HL-60 (cell line): ENCODE data around the gene ELAVL1.

ENCODE experiments used
- GABPA ChIP-seq: IDR thresholded peaks from 2 replicates; pipeline ENCODE4 v1.6.1; 2012; ENCODE audit warnings: low read depth
- POLR2AphosphoS5 ChIP-seq: IDR thresholded peaks from 2 replicates; pipeline ENCODE4 v1.6.1; 2012; ENCODE audit warnings: low read depth
- REST ChIP-seq: IDR thresholded peaks from 2 replicates; pipeline ENCODE4 v1.6.1; 2012; ENCODE audit warnings: low read depth; ENCODE audit not compliant: insufficient replicate concordance
- SPI1 ChIP-seq: IDR thresholded peaks from 2 replicates; pipeline ENCODE4 v1.6.1; 2012; ENCODE audit warnings: low read depth, mild to moderate bottlenecking, borderline replicate concordance
- TF ChIP-seq, protein P1 (sequence below): IDR thresholded peaks from one replicate; pipeline ENCODE4 v1.5.1; 2011; ENCODE audit warnings: low read length, control low read depth, inconsistent platforms; ENCODE audit not compliant: insufficient read depth

GRCh38 chr19:7988307-7988706 lies 17.1 kb downstream of the ELAVL1 start:
- TF ChIP-seq, protein P1, sequence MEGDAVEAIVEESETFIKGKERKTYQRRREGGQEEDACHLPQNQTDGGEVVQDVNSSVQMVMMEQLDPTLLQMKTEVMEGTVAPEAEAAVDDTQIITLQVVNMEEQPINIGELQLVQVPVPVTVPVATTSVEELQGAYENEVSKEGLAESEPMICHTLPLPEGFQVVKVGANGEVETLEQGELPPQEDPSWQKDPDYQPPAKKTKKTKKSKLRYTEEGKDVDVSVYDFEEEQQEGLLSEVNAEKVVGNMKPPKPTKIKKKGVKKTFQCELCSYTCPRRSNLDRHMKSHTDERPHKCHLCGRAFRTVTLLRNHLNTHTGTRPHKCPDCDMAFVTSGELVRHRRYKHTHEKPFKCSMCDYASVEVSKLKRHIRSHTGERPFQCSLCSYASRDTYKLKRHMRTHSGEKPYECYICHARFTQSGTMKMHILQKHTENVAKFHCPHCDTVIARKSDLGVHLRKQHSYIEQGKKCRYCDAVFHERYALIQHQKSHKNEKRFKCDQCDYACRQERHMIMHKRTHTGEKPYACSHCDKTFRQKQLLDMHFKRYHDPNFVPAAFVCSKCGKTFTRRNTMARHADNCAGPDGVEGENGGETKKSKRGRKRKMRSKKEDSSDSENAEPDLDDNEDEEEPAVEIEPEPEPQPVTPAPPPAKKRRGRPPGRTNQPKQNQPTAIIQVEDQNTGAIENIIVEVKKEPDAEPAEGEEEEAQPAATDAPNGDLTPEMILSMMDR, result no peak
- no peak for TF ChIP-seq SPI1
- no peak for TF ChIP-seq REST
- TF ChIP-seq POLR2AphosphoS5, result no peak
- TF ChIP-seq GABPA, result no peak
